ENCODE results near the gene SERTAD1.

GRCh38 chr19:40466219-40466984 is 40.6 kb upstream of the SERTAD1 start:
- TF ChIP-seq REST (IDR thresholded peaks at IDR 0.05; ENCODE audit: low read depth, low read length): no peak
- no peak for TF ChIP-seq EP300 (IDR thresholded peaks at IDR 0.05; ENCODE audit: borderline replicate concordance in 1 of 2, low read depth in 1 of 2, low read length in 1 of 2)
- TF ChIP-seq CTCF (IDR thresholded peaks at IDR 0.05): no peak
- no peak; the same call in 1 of the 2 replicates for TF ChIP-seq MAX (IDR thresholded peaks at IDR 0.05; ENCODE audit: low read depth)
